Keratinocyte (primary cell): ENCODE results near the gene MIGA2. TPM values are rescaled to one million over a fixed set of nuclear protein-coding genes. Genes with fewer than 3 reads are reported as not detected.

ENCODE experiments used
- DNase-seq: peaks from one replicate; pipeline ENCODE4 v3.0.0-alpha.2; 2011; ENCODE audit warnings: low read depth, missing footprints, low spot score
- FAIRE-seq: peaks from 2 replicates; lab custom pipeline; 2011; peaks lifted over from hg19 to GRCh38; lab: Jason Lieb, UNC
- H2AFZ ChIP-seq: 2 replicates; pipeline ENCODE4 v1.6.0; 2012; ENCODE audit warnings: low read length, control low read depth, inconsistent platforms; ENCODE audit not compliant: control insufficient read depth
- H3K27ac ChIP-seq: 2 replicates; pipeline ENCODE4 v1.5.1; 2011; ENCODE audit warnings: low read length; ENCODE audit not compliant: control insufficient read depth, insufficient read depth
- H3K27me3 ChIP-seq: 3 replicates; pipeline ENCODE4 v1.6.0; 2011; ENCODE audit warnings: low read length; ENCODE audit not compliant: control insufficient read depth, insufficient read depth; ENCODE audit errors: extremely low read depth
- H3K36me3 ChIP-seq, 2 experiments: 2 replicates in 1 of 2; 3 replicates in 1 of 2; pipeline ENCODE4 v1.5.1; 2011; ENCODE audit warnings: low read length in 2 of 2, mild to moderate bottlenecking in 1 of 2; ENCODE audit not compliant: control insufficient read depth in 2 of 2, insufficient read depth in 2 of 2; ENCODE audit errors: extremely low read depth in 1 of 2
- H3K4me1 ChIP-seq: 3 replicates; pipeline ENCODE4 v1.5.1; 2011; ENCODE audit warnings: low read length; ENCODE audit not compliant: control insufficient read depth, insufficient read depth; ENCODE audit errors: extremely low read depth
- H3K4me2 ChIP-seq: 3 replicates; pipeline ENCODE4 v1.6.0; 2011; ENCODE audit warnings: low read depth, low read length; ENCODE audit not compliant: control insufficient read depth, insufficient read depth; ENCODE audit errors: extremely low read depth
- H3K4me3 ChIP-seq, 3 experiments: fragments of 200-600 bp in 1 of 3; sonication (generic) in 1 of 3; 2 replicates in 2 of 3; 3 replicates in 1 of 3; pipeline ENCODE4 v1.5.1; 2011 to 2016; ENCODE audit warnings: low read length in 3 of 3, mild to moderate bottlenecking in 3 of 3, control low read depth in 2 of 3, inconsistent platforms in 1 of 3, low read depth in 1 of 3, mixed read lengths in 1 of 3, mixed run types in 1 of 3, moderate library complexity in 1 of 3; ENCODE audit not compliant: control insufficient read depth in 2 of 3, insufficient read depth in 2 of 3; ENCODE audit errors: extremely low read depth in 1 of 3
- H3K79me2 ChIP-seq: 2 replicates; pipeline ENCODE4 v1.6.0; 2012; ENCODE audit warnings: low read length; ENCODE audit not compliant: control insufficient read depth, insufficient read depth
- H3K9ac ChIP-seq: 3 replicates; pipeline ENCODE4 v1.6.0; 2011; ENCODE audit warnings: low read length; ENCODE audit not compliant: control insufficient read depth, insufficient read depth; ENCODE audit errors: extremely low read depth
- H3K9me1 ChIP-seq: 3 replicates; pipeline ENCODE4 v1.6.0; 2011; ENCODE audit warnings: low read length; ENCODE audit not compliant: control insufficient read depth, insufficient read depth; ENCODE audit errors: extremely low read depth
- H3K9me3 ChIP-seq: 2 replicates; pipeline ENCODE4 v1.5.1; 2012; ENCODE audit warnings: low read depth, low read length; ENCODE audit not compliant: control insufficient read depth
- H4K20me1 ChIP-seq: 3 replicates; pipeline ENCODE4 v1.6.0; 2011; ENCODE audit warnings: low read length; ENCODE audit not compliant: control insufficient read depth, insufficient read depth; ENCODE audit errors: extremely low read depth
- EZH2 ChIP-seq: IDR thresholded peaks from one replicate; pipeline ENCODE4 v1.6.1; 2012; ENCODE audit warnings: inconsistent platforms, mild to moderate bottlenecking, low read length, moderate library complexity
- dilution Hi-C: fragments of 300-500 bp; cut with MboI; formaldehyde crosslinking; loops from one replicate; pipeline ENCODE4 v1.7.0; 2020; ENCODE audit warnings: low sequenced_read_pairs; ENCODE audit not compliant: extremely low pct_ligation_motif_present
- polyA plus RNA-seq, 5 experiments: library from polyadenylated mRNA; depleted of rRNA in 3 of 5; stranded (reverse) in 3 of 5; stranded (forward) in 1 of 5; unstranded in 1 of 5; fragments of >200 nt; gene quantifications; 1 replicate in 1 of 5; 2 replicates in 3 of 5; 3 replicates in 1 of 5; pipeline versions ENCODE4 v1.2.1 to v1.2.3, GENCODE V29; 2011 to 2012; ENCODE audit warnings: missing spikeins in 2 of 5, low read depth in 1 of 5, low replicate concordance in 1 of 5
- TF ChIP-seq, protein P1 (sequence below), 3 experiments: IDR thresholded peaks in 1 of 3; conservative IDR thresholded peaks in 1 of 3; optimal IDR thresholded peaks in 1 of 3; 2 replicates in 2 of 3; 3 replicates in 1 of 3; pipeline versions ENCODE3 to v1.5.1; 2011; ENCODE audit warnings: low read length in 3 of 3, mild to moderate bottlenecking in 3 of 3, moderate library complexity in 2 of 3, control low read depth in 1 of 3, inconsistent platforms in 1 of 3; ENCODE audit not compliant: insufficient read depth in 2 of 3; ENCODE audit errors: extremely low read depth in 1 of 3

Gene MIGA2
- polyA plus RNA-seq, 1 donor (not counting 4 experiments of a cell fraction or from before 2014, with no cell fraction given) = 8.5 TPM

DNA sequence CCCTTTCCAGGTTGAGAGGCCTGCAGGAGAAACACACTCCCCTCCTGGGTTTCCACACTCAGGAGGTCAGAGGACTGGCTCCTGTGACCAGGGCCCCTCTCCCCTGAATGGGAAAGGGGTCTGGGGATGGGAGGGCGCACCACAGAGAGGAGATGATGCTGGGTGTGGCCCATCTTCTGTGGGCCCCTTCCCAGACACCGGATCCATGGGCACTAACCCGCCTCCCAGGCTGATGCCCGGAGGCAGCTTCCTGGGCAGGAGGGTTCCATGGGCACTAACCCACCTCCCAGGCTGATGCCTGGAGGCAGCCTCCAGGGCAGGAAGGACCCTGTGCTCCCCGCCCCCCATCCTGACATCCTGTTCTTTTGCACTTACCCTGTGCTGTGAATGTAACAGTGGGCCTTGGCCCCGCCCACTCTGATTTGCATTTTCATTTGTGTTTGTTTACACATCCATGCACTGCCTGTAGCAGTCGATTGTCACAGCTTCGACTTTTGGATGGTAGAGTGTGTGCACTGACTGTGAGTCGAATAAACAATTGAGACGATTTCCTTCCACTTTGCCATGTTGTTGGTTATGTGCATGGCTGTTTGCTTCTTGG, 35.2 kb downstream of the MIGA2 start:
- Histone ChIP-seq H3K4me2 (no peak overlapping the region), H2AFZ (no peak overlapping the region), H3K36me3 (peaks cover 7 to 15% of the 10 kb centered on the region in 2 experiments), H3K9ac (no peak overlapping the region), H4K20me1 (no peaks in the 10 kb centered on the region), H3K4me1 (no peaks in the 10 kb centered on the region), H3K79me2 (no peaks in the 10 kb centered on the region), H3K27ac (no peak overlapping the region), H3K9me3 (no peaks in the 10 kb centered on the region), H3K9me1 (no peaks in the 10 kb centered on the region), H3K4me3 (no peak overlapping the region), H3K27me3 (no peaks in the 10 kb centered on the region)
- dilution Hi-C loops = no loop called here
- TF ChIP-seq EZH2 = no peak
- TF ChIP-seq, protein P1, sequence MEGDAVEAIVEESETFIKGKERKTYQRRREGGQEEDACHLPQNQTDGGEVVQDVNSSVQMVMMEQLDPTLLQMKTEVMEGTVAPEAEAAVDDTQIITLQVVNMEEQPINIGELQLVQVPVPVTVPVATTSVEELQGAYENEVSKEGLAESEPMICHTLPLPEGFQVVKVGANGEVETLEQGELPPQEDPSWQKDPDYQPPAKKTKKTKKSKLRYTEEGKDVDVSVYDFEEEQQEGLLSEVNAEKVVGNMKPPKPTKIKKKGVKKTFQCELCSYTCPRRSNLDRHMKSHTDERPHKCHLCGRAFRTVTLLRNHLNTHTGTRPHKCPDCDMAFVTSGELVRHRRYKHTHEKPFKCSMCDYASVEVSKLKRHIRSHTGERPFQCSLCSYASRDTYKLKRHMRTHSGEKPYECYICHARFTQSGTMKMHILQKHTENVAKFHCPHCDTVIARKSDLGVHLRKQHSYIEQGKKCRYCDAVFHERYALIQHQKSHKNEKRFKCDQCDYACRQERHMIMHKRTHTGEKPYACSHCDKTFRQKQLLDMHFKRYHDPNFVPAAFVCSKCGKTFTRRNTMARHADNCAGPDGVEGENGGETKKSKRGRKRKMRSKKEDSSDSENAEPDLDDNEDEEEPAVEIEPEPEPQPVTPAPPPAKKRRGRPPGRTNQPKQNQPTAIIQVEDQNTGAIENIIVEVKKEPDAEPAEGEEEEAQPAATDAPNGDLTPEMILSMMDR (optimal IDR thresholded peaks at IDR 0.05 in 1 of 3, IDR thresholded peaks at IDR 0.05 in 1 of 3, conservative IDR thresholded peaks at IDR 0.05 in 1 of 3; ENCODE audit: extremely low read depth in 1 of 3, insufficient read depth in 2 of 3, low read length in 3 of 3) = no peak
- FAIRE-seq (no peak), DNase-seq (no peak)

DNA sequence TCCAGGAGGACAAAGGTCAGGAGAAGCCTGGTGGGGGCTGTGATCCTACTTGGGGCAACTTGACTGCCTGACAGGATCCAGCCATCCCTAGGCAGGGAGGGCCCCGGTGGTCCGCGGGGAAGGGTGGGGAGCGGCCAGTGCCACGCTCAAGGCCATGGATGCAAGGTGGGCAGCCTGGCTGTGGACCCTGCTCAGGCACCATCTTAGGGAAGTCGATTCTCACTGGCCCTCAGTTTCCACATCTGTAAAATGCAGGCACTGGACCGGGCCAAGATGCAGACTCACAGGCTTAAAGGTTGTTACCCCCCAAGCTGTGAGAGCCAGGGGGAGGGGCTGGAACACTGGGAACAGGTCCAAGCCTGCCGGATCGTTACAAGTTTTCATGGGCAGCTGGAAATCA, 35.7 kb downstream of the MIGA2 start:
- no peak for TF ChIP-seq EZH2
- TF ChIP-seq, protein P1 (optimal IDR thresholded peaks at IDR 0.05 in 1 of 3, IDR thresholded peaks at IDR 0.05 in 1 of 3, conservative IDR thresholded peaks at IDR 0.05 in 1 of 3; ENCODE audit: extremely low read depth in 1 of 3, insufficient read depth in 2 of 3, low read length in 3 of 3) = no peak
- Histone ChIP-seq H3K4me1 (no peaks in the 10 kb centered on the region), H3K27ac (no peak overlapping the region), H2AFZ (no peak overlapping the region), H3K9ac (no peak overlapping the region), H3K27me3 (no peaks in the 10 kb centered on the region), H3K9me1 (no peaks in the 10 kb centered on the region), H3K79me2 (no peaks in the 10 kb centered on the region), H3K4me2 (no peak overlapping the region), H3K4me3 (no peak overlapping the region), H3K9me3 (no peaks in the 10 kb centered on the region), H3K36me3 (peaks cover 4 to 14% of the 10 kb centered on the region in 2 experiments), H4K20me1 (no peaks in the 10 kb centered on the region)
- DNase-seq (no peak), FAIRE-seq (no peak)
- dilution Hi-C loops = no loop called here
